Measurements from ENCODE around the gene SREBF1. TPM values are rescaled to one million over a fixed set of nuclear protein-coding genes. Genes with fewer than 3 reads are reported as not detected.

Gene SREBF1
- polyA plus RNA-seq, 1 of the 3 experiments (the other 2 are of a cell fraction): 20.4 TPM

DNA sequence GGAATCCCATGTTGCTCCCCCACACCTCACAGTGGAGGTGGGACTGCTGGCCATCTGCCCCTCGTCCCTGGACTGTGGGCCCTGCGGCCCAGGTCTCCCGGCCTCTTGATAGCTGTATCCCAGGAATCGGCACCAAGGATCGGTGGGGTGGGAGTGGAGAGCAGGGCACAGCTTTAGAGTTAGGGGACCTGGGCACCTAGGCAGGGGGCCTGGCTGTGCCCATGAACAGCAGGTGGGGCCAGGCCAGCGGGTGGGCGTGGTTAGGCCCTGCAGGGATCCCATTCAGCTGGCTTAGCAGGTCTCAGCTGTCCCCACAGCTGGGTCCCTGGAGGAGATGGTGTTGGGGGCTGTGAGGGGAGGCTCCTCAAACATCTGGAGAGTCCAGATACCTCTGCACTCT is 49.2 kb downstream of the SREBF1 start:
- H3K4me3 ChIP-seq (ENCODE audit: low read depth in 2 of 2, low read length in 1 of 2): no peak overlapping the region
- H3K27me3 ChIP-seq (ENCODE audit: insufficient read depth): no peaks in the 10 kb centered on the region
- H2AFZ ChIP-seq (ENCODE audit: low read depth): no peak overlapping the region
- TF ChIP-seq ELF1 (IDR thresholded peaks at IDR 0.05) (no peak), EZH2phosphoT487 (IDR thresholded peaks at IDR 0.05; ENCODE audit: borderline replicate concordance, low read depth) (no peak), RXRA (IDR thresholded peaks at IDR 0.05; ENCODE audit: borderline replicate concordance, low read depth) (no peak), RFX5 (IDR thresholded peaks at IDR 0.05; ENCODE audit: low read length) (no peak), FOXJ3 (CRISPR knock-in tag; IDR thresholded peaks at IDR 0.05) (no peak), TAF1 (IDR thresholded peaks at IDR 0.05; ENCODE audit: borderline replicate concordance, low read depth, low read length) (no peak), EP300 (IDR thresholded peaks at IDR 0.05; ENCODE audit: borderline replicate concordance in 1 of 2, low read depth in 1 of 2, low read length in 1 of 2) (no peak), TEAD4 (IDR thresholded peaks at IDR 0.05; ENCODE audit: borderline replicate concordance, insufficient read depth) (no peak), RAD21 (IDR thresholded peaks at IDR 0.05; ENCODE audit: low read length) (no peak)
- TF ChIP-seq, protein P1, sequence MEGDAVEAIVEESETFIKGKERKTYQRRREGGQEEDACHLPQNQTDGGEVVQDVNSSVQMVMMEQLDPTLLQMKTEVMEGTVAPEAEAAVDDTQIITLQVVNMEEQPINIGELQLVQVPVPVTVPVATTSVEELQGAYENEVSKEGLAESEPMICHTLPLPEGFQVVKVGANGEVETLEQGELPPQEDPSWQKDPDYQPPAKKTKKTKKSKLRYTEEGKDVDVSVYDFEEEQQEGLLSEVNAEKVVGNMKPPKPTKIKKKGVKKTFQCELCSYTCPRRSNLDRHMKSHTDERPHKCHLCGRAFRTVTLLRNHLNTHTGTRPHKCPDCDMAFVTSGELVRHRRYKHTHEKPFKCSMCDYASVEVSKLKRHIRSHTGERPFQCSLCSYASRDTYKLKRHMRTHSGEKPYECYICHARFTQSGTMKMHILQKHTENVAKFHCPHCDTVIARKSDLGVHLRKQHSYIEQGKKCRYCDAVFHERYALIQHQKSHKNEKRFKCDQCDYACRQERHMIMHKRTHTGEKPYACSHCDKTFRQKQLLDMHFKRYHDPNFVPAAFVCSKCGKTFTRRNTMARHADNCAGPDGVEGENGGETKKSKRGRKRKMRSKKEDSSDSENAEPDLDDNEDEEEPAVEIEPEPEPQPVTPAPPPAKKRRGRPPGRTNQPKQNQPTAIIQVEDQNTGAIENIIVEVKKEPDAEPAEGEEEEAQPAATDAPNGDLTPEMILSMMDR (IDR thresholded peaks at IDR 0.05): no peak
- TF ChIP-seq, protein P2, sequence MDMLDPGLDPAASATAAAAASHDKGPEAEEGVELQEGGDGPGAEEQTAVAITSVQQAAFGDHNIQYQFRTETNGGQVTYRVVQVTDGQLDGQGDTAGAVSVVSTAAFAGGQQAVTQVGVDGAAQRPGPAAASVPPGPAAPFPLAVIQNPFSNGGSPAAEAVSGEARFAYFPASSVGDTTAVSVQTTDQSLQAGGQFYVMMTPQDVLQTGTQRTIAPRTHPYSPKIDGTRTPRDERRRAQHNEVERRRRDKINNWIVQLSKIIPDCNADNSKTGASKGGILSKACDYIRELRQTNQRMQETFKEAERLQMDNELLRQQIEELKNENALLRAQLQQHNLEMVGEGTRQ (IDR thresholded peaks at IDR 0.05; ENCODE audit: borderline replicate concordance, low read depth, low read length): no peak
- TF ChIP-seq, protein P3, sequence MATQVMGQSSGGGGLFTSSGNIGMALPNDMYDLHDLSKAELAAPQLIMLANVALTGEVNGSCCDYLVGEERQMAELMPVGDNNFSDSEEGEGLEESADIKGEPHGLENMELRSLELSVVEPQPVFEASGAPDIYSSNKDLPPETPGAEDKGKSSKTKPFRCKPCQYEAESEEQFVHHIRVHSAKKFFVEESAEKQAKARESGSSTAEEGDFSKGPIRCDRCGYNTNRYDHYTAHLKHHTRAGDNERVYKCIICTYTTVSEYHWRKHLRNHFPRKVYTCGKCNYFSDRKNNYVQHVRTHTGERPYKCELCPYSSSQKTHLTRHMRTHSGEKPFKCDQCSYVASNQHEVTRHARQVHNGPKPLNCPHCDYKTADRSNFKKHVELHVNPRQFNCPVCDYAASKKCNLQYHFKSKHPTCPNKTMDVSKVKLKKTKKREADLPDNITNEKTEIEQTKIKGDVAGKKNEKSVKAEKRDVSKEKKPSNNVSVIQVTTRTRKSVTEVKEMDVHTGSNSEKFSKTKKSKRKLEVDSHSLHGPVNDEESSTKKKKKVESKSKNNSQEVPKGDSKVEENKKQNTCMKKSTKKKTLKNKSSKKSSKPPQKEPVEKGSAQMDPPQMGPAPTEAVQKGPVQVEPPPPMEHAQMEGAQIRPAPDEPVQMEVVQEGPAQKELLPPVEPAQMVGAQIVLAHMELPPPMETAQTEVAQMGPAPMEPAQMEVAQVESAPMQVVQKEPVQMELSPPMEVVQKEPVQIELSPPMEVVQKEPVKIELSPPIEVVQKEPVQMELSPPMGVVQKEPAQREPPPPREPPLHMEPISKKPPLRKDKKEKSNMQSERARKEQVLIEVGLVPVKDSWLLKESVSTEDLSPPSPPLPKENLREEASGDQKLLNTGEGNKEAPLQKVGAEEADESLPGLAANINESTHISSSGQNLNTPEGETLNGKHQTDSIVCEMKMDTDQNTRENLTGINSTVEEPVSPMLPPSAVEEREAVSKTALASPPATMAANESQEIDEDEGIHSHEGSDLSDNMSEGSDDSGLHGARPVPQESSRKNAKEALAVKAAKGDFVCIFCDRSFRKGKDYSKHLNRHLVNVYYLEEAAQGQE (IDR thresholded peaks at IDR 0.05; ENCODE audit: low read depth, low read length): no peak
- TF ChIP-seq, protein P4, sequence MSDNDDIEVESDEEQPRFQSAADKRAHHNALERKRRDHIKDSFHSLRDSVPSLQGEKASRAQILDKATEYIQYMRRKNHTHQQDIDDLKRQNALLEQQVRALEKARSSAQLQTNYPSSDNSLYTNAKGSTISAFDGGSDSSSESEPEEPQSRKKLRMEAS (IDR thresholded peaks at IDR 0.05; ENCODE audit: low read depth): no peak
- TF ChIP-seq, protein P5, sequence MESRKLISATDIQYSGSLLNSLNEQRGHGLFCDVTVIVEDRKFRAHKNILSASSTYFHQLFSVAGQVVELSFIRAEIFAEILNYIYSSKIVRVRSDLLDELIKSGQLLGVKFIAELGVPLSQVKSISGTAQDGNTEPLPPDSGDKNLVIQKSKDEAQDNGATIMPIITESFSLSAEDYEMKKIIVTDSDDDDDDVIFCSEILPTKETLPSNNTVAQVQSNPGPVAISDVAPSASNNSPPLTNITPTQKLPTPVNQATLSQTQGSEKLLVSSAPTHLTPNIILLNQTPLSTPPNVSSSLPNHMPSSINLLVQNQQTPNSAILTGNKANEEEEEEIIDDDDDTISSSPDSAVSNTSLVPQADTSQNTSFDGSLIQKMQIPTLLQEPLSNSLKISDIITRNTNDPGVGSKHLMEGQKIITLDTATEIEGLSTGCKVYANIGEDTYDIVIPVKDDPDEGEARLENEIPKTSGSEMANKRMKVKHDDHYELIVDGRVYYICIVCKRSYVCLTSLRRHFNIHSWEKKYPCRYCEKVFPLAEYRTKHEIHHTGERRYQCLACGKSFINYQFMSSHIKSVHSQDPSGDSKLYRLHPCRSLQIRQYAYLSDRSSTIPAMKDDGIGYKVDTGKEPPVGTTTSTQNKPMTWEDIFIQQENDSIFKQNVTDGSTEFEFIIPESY (IDR thresholded peaks at IDR 0.05; ENCODE audit: borderline replicate concordance, low read depth): no peak
- no peak overlapping the region for H3K4me2 ChIP-seq
- peaks cover 41 to 92% of the 10 kb centered on the region in 2 experiments for H3K4me1 ChIP-seq (ENCODE audit: control insufficient read depth in 1 of 2, insufficient read depth in 2 of 2, low read depth in 1 of 2, low read length in 1 of 2)
- peak overlapping the region in 1 of 2 experiments; percentile 96; a peak in 2 of 4 replicates for H3K27ac ChIP-seq (ENCODE audit: low read depth in 2 of 2, low read length in 1 of 2)
- peaks cover 92% of the 10 kb centered on the region for H4K20me1 ChIP-seq (ENCODE audit: insufficient read depth)
- peaks cover 39% of the 10 kb centered on the region for H3K79me2 ChIP-seq (ENCODE audit: insufficient read depth)
- POLR2A ChIA-PET: no interaction called here
- H3F3A ChIP-seq (replicated peaks; ENCODE audit: insufficient read depth): peaks cover 9% of the 10 kb centered on the region
- CTCF ChIA-PET: interaction anchor here (0.8 to 4.3 kb wide), 8 partner anchors 17 to 132 kb away, joined by 3 to 22 read pairs (median 4); partner anchors contain the start of gene RAI1
- no peak overlapping the region for H3K9ac ChIP-seq
- no peaks in the 10 kb centered on the region for H3K9me3 ChIP-seq
- H3K9me2 ChIP-seq: no peaks in the 10 kb centered on the region
- no peak for DNase-seq
- no peaks in the 10 kb centered on the region for H3K36me3 ChIP-seq (replicated peaks in 1 of 2; ENCODE audit: control insufficient read depth in 1 of 2, insufficient read depth in 2 of 2, low read length in 1 of 2)
- WGBS (ENCODE audit: low lambda C conversion rate): 100% methylated on average over 1 of the region's 7 CpGs
